SK-N-SH (cell line): Measurements from ENCODE around the gene ABI3. TPM values are rescaled to one million over a fixed set of nuclear protein-coding genes. Genes with fewer than 3 reads are reported as not detected.
A peak's percentile ranks its signal among the peaks of the same experiment; 100 is the strongest.

ENCODE experiments used
- CTCF ChIA-PET: fragments of 300-600, 350-600 bp; formaldehyde crosslinking; extraction: SDS; loops from one replicate; lab custom pipeline; 2021; lab: Yijun Ruan, JAX
- POLR2A ChIA-PET: fragments of 350-600 bp; sonication (Branson Sonifier 250); formaldehyde crosslinking; extraction: SDS; loops from one replicate; lab custom pipeline; 2020; ENCODE audit warnings: antibody characterized with exemption, inconsistent platforms; lab: Yijun Ruan, JAX
- DNase-seq: peaks from one replicate; pipeline ENCODE4 v3.0.0; 2012
- H2AFZ ChIP-seq: fragments of 200-600 bp; sonication (generic); 2 replicates; pipeline ENCODE4 v1.8.1; 2016; ENCODE audit warnings: antibody characterized with exemption, mild to moderate bottlenecking, low read depth
- H3F3A ChIP-seq: fragments of 200-600 bp; sonication (generic); replicated peaks from 2 replicates; pipeline ENCODE3; 2016; ENCODE audit warnings: antibody characterized with exemption, mild to moderate bottlenecking; ENCODE audit not compliant: insufficient read depth
- H3K27ac ChIP-seq, 2 experiments: fragments of 200-500 bp in 1 of 2; fragments of 200-600 bp in 1 of 2; sonication (Bioruptor generic) in 1 of 2; sonication (generic), shearing (Covaris generic) in 1 of 2; 2 replicates each; pipeline versions ENCODE4 v1.5.1 to v1.6.1; 2014 to 2016; ENCODE audit warnings: low read depth in 2 of 2, inconsistent platforms in 1 of 2, low read length in 1 of 2, mild to moderate bottlenecking in 1 of 2, mixed read lengths in 1 of 2
- H3K27me3 ChIP-seq: fragments of 200-600 bp; sonication (generic), shearing (Covaris generic); 2 replicates; pipeline ENCODE4 v1.6.1; 2016; ENCODE audit warnings: mixed run types; ENCODE audit not compliant: insufficient read depth
- H3K36me3 ChIP-seq, 2 experiments: fragments of 200-500 bp in 1 of 2; fragments of 200-600 bp in 1 of 2; sonication (Bioruptor generic) in 1 of 2; sonication (generic) in 1 of 2; replicated peaks in 1 of 2; 2 replicates each; pipeline versions ENCODE3 to v1.5.1; 2014 to 2016; ENCODE audit warnings: low read length in 1 of 2, mild to moderate bottlenecking in 1 of 2; ENCODE audit not compliant: insufficient read depth in 2 of 2, control insufficient read depth in 1 of 2
- H3K4me1 ChIP-seq, 2 experiments: fragments of 200-500 bp in 1 of 2; fragments of 200-600 bp in 1 of 2; sonication (Bioruptor generic) in 1 of 2; sonication (generic), shearing (Covaris generic) in 1 of 2; 2 replicates each; pipeline versions ENCODE4 v1.5.1 to v1.6.1; 2014 to 2016; ENCODE audit warnings: low read depth in 1 of 2, low read length in 1 of 2, mixed run types in 1 of 2; ENCODE audit not compliant: insufficient read depth in 2 of 2, control insufficient read depth in 1 of 2
- H3K4me2 ChIP-seq: fragments of 200-600 bp; sonication (generic), shearing (Covaris generic); 2 replicates; pipeline ENCODE4 v1.6.1; 2017; ENCODE audit warnings: mixed run types
- H3K4me3 ChIP-seq, 2 experiments: fragments of 200-500 bp in 1 of 2; fragments of 200-600 bp in 1 of 2; sonication (Bioruptor generic) in 1 of 2; sonication (generic), shearing (Covaris generic) in 1 of 2; 2 replicates each; pipeline versions ENCODE4 v1.5.1 to v1.8.1; 2014 to 2016; ENCODE audit warnings: low read depth in 2 of 2, inconsistent platforms in 1 of 2, low read length in 1 of 2, mild to moderate bottlenecking in 1 of 2, mixed read lengths in 1 of 2, moderate library complexity in 1 of 2
- H3K79me2 ChIP-seq: fragments of 200-600 bp; sonication (generic); 2 replicates; pipeline ENCODE4 v1.8.1; 2017; ENCODE audit warnings: mild to moderate bottlenecking; ENCODE audit not compliant: insufficient read depth
- H3K9ac ChIP-seq: fragments of 200-600 bp; sonication (generic); 2 replicates; pipeline ENCODE4 v1.6.1; 2017; ENCODE audit warnings: mixed run types
- H3K9me2 ChIP-seq: fragments of 200-600 bp; sonication (generic); 2 replicates; pipeline ENCODE4 v1.6.1; 2017; ENCODE audit warnings: mixed run types
- H3K9me3 ChIP-seq: fragments of 200-600 bp; sonication (generic); 2 replicates; pipeline ENCODE4 v1.6.1; 2017; ENCODE audit warnings: mixed run types, mild to moderate bottlenecking, moderate library complexity
- H4K20me1 ChIP-seq: fragments of 200-600 bp; sonication (generic); 2 replicates; pipeline ENCODE4 v1.6.1; 2017; ENCODE audit warnings: mild to moderate bottlenecking, mixed run types; ENCODE audit not compliant: insufficient read depth
- CTCF ChIP-seq: fragments of 200-600 bp; sonication (generic); IDR thresholded peaks from 2 replicates; pipeline ENCODE4 v1.6.1; 2017; ENCODE audit warnings: antibody characterized with exemption, mild to moderate bottlenecking, moderate library complexity
- EZH2phosphoT487 ChIP-seq: fragments of 200-600 bp; sonication (generic); IDR thresholded peaks from 2 replicates; pipeline ENCODE4 v1.6.1; 2017; ENCODE audit warnings: low read depth, mixed run types, mild to moderate bottlenecking, antibody characterized with exemption, moderate library complexity, borderline replicate concordance
- FOSL2 ChIP-seq: IDR thresholded peaks from 2 replicates; pipeline ENCODE4 v1.4.0; 2012; ENCODE audit warnings: low read depth, mild to moderate bottlenecking, moderate library complexity, borderline replicate concordance
- FOXM1 ChIP-seq: IDR thresholded peaks from 2 replicates; pipeline ENCODE4 v1.4.0; 2012; ENCODE audit warnings: low read depth, mild to moderate bottlenecking
- GABPA ChIP-seq: IDR thresholded peaks from 2 replicates; pipeline ENCODE4 v1.4.0; 2012; ENCODE audit warnings: low read depth, mild to moderate bottlenecking
- GATA2 ChIP-seq: sonication (generic); formaldehyde crosslinking; IDR thresholded peaks from 2 replicates; pipeline ENCODE4 v1.5.0; 2020; ENCODE audit warnings: mild to moderate bottlenecking, missing genetic modification reagents
- JUND ChIP-seq: IDR thresholded peaks from 2 replicates; pipeline ENCODE4 v1.4.0; 2012
- MXI1 ChIP-seq: IDR thresholded peaks from 2 replicates; pipeline ENCODE4 v1.6.1; 2012; ENCODE audit warnings: mild to moderate bottlenecking, low read depth, low read length, improper control_type of control experiment
- NFIC ChIP-seq: IDR thresholded peaks from 2 replicates; pipeline ENCODE4 v1.4.0; 2012; ENCODE audit warnings: borderline replicate concordance
- NRF1 ChIP-seq: IDR thresholded peaks from 2 replicates; pipeline ENCODE4 v1.6.1; 2012; ENCODE audit warnings: low read depth, mild to moderate bottlenecking, low read length
- RCOR1 ChIP-seq: fragments of 150-350 bp; IDR thresholded peaks from 2 replicates; pipeline ENCODE4 v1.6.1; 2017; ENCODE audit warnings: antibody characterized with exemption, low read length
- RFX5 ChIP-seq: IDR thresholded peaks from 2 replicates; pipeline ENCODE4 v1.6.1; 2012; ENCODE audit warnings: mild to moderate bottlenecking, improper control_type of control experiment, low read length
- RXRA ChIP-seq: IDR thresholded peaks from 2 replicates; pipeline ENCODE4 v1.4.0; 2012; ENCODE audit warnings: low read depth, mild to moderate bottlenecking, borderline replicate concordance
- SIN3A ChIP-seq: IDR thresholded peaks from 2 replicates; pipeline ENCODE4 v1.6.1; 2012; ENCODE audit warnings: low read depth, mild to moderate bottlenecking, low read length, moderate library complexity, borderline replicate concordance
- SMC3 ChIP-seq: IDR thresholded peaks from 2 replicates; pipeline ENCODE4 v1.6.1; 2012; ENCODE audit warnings: low read depth, low read length, improper control_type of control experiment
- TEAD4 ChIP-seq: IDR thresholded peaks from 2 replicates; pipeline ENCODE4 v1.4.0; 2012; ENCODE audit warnings: mild to moderate bottlenecking, borderline replicate concordance; ENCODE audit not compliant: insufficient read depth
- ZBTB33 ChIP-seq: IDR thresholded peaks from 2 replicates; pipeline ENCODE4 v1.4.0; 2012; ENCODE audit warnings: low read depth, borderline replicate concordance
- WGBS: methylation state at CpG from one replicate; pipeline ENCODE4 v1.1.6; 2017; ENCODE audit warnings: low lambda C conversion rate; 5-methylcytosine and 5-hydroxymethylcytosine counted together
- polyA plus RNA-seq, 3 experiments: library from polyadenylated mRNA; depleted of rRNA; stranded (reverse); fragments of >200 nt; gene quantifications; 2 replicates each; pipeline ENCODE4 v1.2.3, GENCODE V29; 2012
- TF ChIP-seq, protein P1 (sequence below): fragments of 150-350 bp; IDR thresholded peaks from 2 replicates; pipeline ENCODE4 v1.6.1; 2016; ENCODE audit warnings: mild to moderate bottlenecking, low read depth, low read length

Gene ABI3
- polyA plus RNA-seq, 1 of the 3 experiments (the other 2 are of a cell fraction): 4.7 TPM

GRCh38 chr17:49223517-49224197 is 13.2 kb downstream of the ABI3 start (continued):
- TF ChIP-seq GABPA: no peak
- no peak for TF ChIP-seq NFIC
- no peak for TF ChIP-seq JUND
- TF ChIP-seq CTCF: peak; percentile 97
- no peak for TF ChIP-seq ZBTB33
- no peak for TF ChIP-seq RFX5
- TF ChIP-seq TEAD4: no peak
- TF ChIP-seq FOXM1: no peak
- TF ChIP-seq NRF1: no peak
- no peak for TF ChIP-seq RCOR1
- no peak for TF ChIP-seq RXRA
- TF ChIP-seq SIN3A: no peak
- no peak for TF ChIP-seq GATA2 (CRISPR knock-in tag)

DNA sequence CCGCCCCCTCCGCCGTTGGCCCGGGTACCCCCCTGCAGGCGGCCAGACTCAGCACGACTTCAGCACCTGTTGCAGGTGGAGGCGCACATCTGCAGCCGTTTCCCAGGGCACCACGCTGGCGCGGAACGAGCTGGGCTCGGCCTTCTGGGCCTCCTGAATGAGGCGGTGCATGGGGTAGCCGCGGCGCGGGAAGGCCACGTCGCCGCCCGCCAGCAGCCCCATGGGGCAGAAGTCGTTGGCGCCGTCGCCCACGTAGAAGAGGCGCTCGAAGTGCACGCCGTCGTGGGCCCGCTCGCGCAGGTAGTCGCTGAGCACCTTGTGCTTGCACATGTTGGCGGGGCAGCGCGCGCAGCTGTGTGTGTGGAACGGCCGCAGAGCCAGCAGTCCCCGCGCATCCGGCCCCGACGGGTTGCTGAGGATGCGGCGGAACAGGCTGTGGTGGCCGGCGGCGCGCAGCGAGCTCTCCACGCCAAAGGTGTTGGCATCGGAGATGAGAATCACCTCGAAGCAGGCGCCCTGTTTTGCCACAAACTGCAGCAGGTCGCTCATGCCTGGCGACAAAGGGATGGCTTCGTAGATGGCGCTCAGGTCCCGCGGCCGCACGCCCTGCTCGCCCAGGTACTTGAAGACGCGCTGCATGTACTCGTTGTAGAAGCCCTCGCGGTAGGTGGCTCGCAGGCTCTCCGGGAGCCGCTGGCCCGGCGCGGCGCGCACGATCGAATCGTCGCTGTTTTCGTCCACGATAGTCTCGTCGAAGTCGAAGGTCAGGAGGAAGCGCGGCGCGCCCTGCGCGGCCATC is 13.9 kb downstream of the ABI3 start:
- Histone ChIP-seq H3K9me2 (no peaks in the 10 kb centered on the region), H3F3A (peaks cover 7% of the 10 kb centered on the region), H4K20me1 (no peaks in the 10 kb centered on the region), H3K4me3 (peak overlapping the region in 1 of 2 experiments; percentile 44; a peak in 2 of 4 replicates), H3K79me2 (no peaks in the 10 kb centered on the region), H3K9ac (no peak overlapping the region), H3K9me3 (no peaks in the 10 kb centered on the region), H2AFZ (0 out of 2 replicates have a peak overlapping the region, but pooled peaks have one; percentile 14), H3K27ac (no peak overlapping the region), H3K36me3 (no peaks in the 10 kb centered on the region), H3K27me3 (peaks cover 54% of the 10 kb centered on the region), H3K4me2 (peak overlapping the region; percentile 35), H3K4me1 (no peaks in the 10 kb centered on the region)
- peak; percentile 50 for DNase-seq
- ChIA-PET POLR2A (no interaction called here), CTCF (interaction anchor here (0.6 to 8.6 kb wide), 16 partner anchors 9 to 173 kb away, joined by 3 to 105 read pairs (median 3); no protein-coding TSS in a partner anchor)
- 28% methylated on average over 58 of the region's 95 CpGs for whole genome bisulfite sequencing
- TF ChIP-seq TEAD4 (no peak), FOSL2 (no peak), EZH2phosphoT487 (peak; percentile 53; the same call in 1 of the 2 replicates), SMC3 (no peak), MXI1 (no peak)
- TF ChIP-seq, protein P1, sequence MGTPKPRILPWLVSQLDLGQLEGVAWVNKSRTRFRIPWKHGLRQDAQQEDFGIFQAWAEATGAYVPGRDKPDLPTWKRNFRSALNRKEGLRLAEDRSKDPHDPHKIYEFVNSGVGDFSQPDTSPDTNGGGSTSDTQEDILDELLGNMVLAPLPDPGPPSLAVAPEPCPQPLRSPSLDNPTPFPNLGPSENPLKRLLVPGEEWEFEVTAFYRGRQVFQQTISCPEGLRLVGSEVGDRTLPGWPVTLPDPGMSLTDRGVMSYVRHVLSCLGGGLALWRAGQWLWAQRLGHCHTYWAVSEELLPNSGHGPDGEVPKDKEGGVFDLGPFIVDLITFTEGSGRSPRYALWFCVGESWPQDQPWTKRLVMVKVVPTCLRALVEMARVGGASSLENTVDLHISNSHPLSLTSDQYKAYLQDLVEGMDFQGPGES: no peak
